Progenitor cell of endocrine pancreas (in vitro differentiated cells): ENCODE data around the gene FOXC1. TPM values are rescaled to one million over a fixed set of nuclear protein-coding genes. Genes with fewer than 3 reads are reported as not detected.

Experiments
- DNase-seq: peaks from one replicate; pipeline ENCODE4 v3.0.0; 2021; ENCODE audit warnings: low spot score; ENCODE audit not compliant: unreplicated experiment
- H3K27ac Mint-ChIP-seq: 2 replicates; pipeline ENCODE4 v1.8.0; 2021; ENCODE audit warnings: mild to moderate bottlenecking, moderate library complexity, mixed read lengths
- H3K27me3 Mint-ChIP-seq: 2 replicates; pipeline ENCODE4 v1.8.0; 2021; ENCODE audit warnings: mixed read lengths
- H3K36me3 Mint-ChIP-seq: 2 replicates; pipeline ENCODE4 v1.8.0; 2022; ENCODE audit warnings: mixed read lengths; ENCODE audit not compliant: insufficient read depth
- H3K4me1 Mint-ChIP-seq: 2 replicates; pipeline ENCODE4 v1.8.0; 2021; ENCODE audit warnings: low read depth, mixed read lengths
- H3K4me3 Mint-ChIP-seq: 2 replicates; pipeline ENCODE4 v1.8.0; 2021; ENCODE audit warnings: low read depth, mild to moderate bottlenecking, moderate library complexity, mixed read lengths
- H3K9me3 Mint-ChIP-seq: 2 replicates; pipeline ENCODE4 v1.8.0; 2021; ENCODE audit warnings: low read depth, mixed read lengths
- CTCF ChIP-seq: fragments of 200-600 bp; sonication (generic); IDR thresholded peaks from one replicate; pipeline ENCODE4 v1.5.0; 2021; ENCODE audit warnings: antibody characterized with exemption, mild to moderate bottlenecking; ENCODE audit not compliant: unreplicated experiment
- total RNA-seq: library from RNA; stranded (reverse); gene quantifications from 2 replicates; pipeline ENCODE4 v1.2.1, GENCODE V29; 2021

Gene FOXC1
- total RNA-seq, 1 donor from 2014 or later: 0.46 TPM

GRCh38 chr6:1570848-1571247 is 38.9 kb upstream of the FOXC1 start:
- no peaks in the 10 kb centered on the region for H3K36me3 Mint-ChIP-seq
- H3K27ac Mint-ChIP-seq: no peak overlapping the region
- TF ChIP-seq CTCF: no peak
- no peak overlapping the region for H3K4me3 Mint-ChIP-seq
- peaks cover 17% of the 10 kb centered on the region for H3K27me3 Mint-ChIP-seq
- H3K9me3 Mint-ChIP-seq: peaks cover 13% of the 10 kb centered on the region
- peaks cover 6% of the 10 kb centered on the region for H3K4me1 Mint-ChIP-seq
- no peak for DNase-seq

- peaks cover 6% of the 10 kb centered on the region for H3K4me1 Mint-ChIP-seq
- H3K36me3 Mint-ChIP-seq: no peaks in the 10 kb centered on the region
- no peak for DNase-seq
Observed at GRCh38 chr6:1572892-1573291, 36.8 kb upstream of the FOXC1 start.

GRCh38 chr6:1574083-1574761 is 35.5 kb upstream of the FOXC1 start:
- H3K4me1 Mint-ChIP-seq: peaks cover 6% of the 10 kb centered on the region
- no peak overlapping the region for H3K4me3 Mint-ChIP-seq
- TF ChIP-seq CTCF: no peak
- H3K27ac Mint-ChIP-seq: no peak overlapping the region
- peaks cover 13% of the 10 kb centered on the region for H3K9me3 Mint-ChIP-seq
- H3K27me3 Mint-ChIP-seq: peaks cover 34% of the 10 kb centered on the region
- DNase-seq: no peak
- no peaks in the 10 kb centered on the region for H3K36me3 Mint-ChIP-seq

More at GRCh38 chr6:1572892-1573291, 36.8 kb upstream of the FOXC1 start:
- peaks cover 13% of the 10 kb centered on the region for H3K9me3 Mint-ChIP-seq
- no peak for TF ChIP-seq CTCF
- H3K4me3 Mint-ChIP-seq: no peak overlapping the region
- peaks cover 22% of the 10 kb centered on the region for H3K27me3 Mint-ChIP-seq
- no peak overlapping the region for H3K27ac Mint-ChIP-seq

- Mint-ChIP-seq H3K4me1 (peaks cover 6% of the 10 kb centered on the region), H3K4me3 (no peak overlapping the region), H3K27ac (peak overlapping the region; percentile 8), H3K9me3 (peaks cover 13% of the 10 kb centered on the region), H3K36me3 (no peaks in the 10 kb centered on the region), H3K27me3 (peaks cover 35% of the 10 kb centered on the region)
- no peak for TF ChIP-seq CTCF
- no peak for DNase-seq
Observed at GRCh38 chr6:1574890-1575209, 34.9 kb upstream of the FOXC1 start.

- Mint-ChIP-seq H3K4me3 (no peak overlapping the region), H3K27ac (peak overlapping the region; percentile 21), H3K36me3 (no peaks in the 10 kb centered on the region), H3K9me3 (peaks cover 9% of the 10 kb centered on the region), H3K4me1 (peaks cover 6% of the 10 kb centered on the region), H3K27me3 (peaks cover 40% of the 10 kb centered on the region)
- TF ChIP-seq CTCF: no peak
- DNase-seq: no peak
Observed at GRCh38 chr6:1575210-1576041, 34.3 kb upstream of the FOXC1 start.
